Measurements from ENCODE around the gene CDKN2B-AS1.

Gene CDKN2B-AS1

GRCh38 chr9:22118810-22119521 lies 124.4 kb downstream of the CDKN2B-AS1 start:
- no peak for TF ChIP-seq CTCF (IDR thresholded peaks at IDR 0.05)

GRCh38 chr9:22119522-22120158 lies 125.0 kb downstream of the CDKN2B-AS1 start:
- no peak for TF ChIP-seq CTCF (IDR thresholded peaks at IDR 0.05)
- no peak for DNase-seq (ENCODE audit: low spot score)
- Histone ChIP-seq H3K4me3 (no peak overlapping the region), H3K27ac (no peak overlapping the region)

More at GRCh38 chr9:22118810-22119521, 124.4 kb downstream of the CDKN2B-AS1 start:
- Histone ChIP-seq H3K4me3 (no peak overlapping the region), H3K27ac (no peak overlapping the region)
- DNase-seq (ENCODE audit: low spot score), result no peak

- Histone ChIP-seq H3K4me3 (no peak overlapping the region), H3K27ac (no peak overlapping the region)
- no peak for TF ChIP-seq CTCF (IDR thresholded peaks at IDR 0.05)
- no peak for DNase-seq (ENCODE audit: low spot score)
These were observed 125.6 kb downstream of the CDKN2B-AS1 start for GRCh38 chr9:22120159-22120549.

GRCh38 chr9:22120595-22120994 lies 126.0 kb downstream of the CDKN2B-AS1 start:
- no peak for DNase-seq (ENCODE audit: low spot score)
- TF ChIP-seq CTCF (IDR thresholded peaks at IDR 0.05), result no peak
- Histone ChIP-seq H3K4me3 (no peak overlapping the region), H3K27ac (no peak overlapping the region)

- no peak for TF ChIP-seq CTCF (IDR thresholded peaks at IDR 0.05)
- DNase-seq (ENCODE audit: low spot score), result no peak
- Histone ChIP-seq H3K27ac (no peak overlapping the region), H3K4me3 (no peak overlapping the region)
These were observed 129.8 kb downstream of the CDKN2B-AS1 start for GRCh38 chr9:22124263-22125011.

GRCh38 chr9:22129133-22129532 lies 134.5 kb downstream of the CDKN2B-AS1 start:
- no peak for TF ChIP-seq CTCF (IDR thresholded peaks at IDR 0.05)
- Histone ChIP-seq H3K27ac (no peak overlapping the region), H3K4me3 (no peak overlapping the region)
- DNase-seq (ENCODE audit: low spot score), result no peak

All from coronary artery (tissue), 2 donors.